Muscle of back (tissue), 11 donors: ENCODE data around the gene FRMD5. TPM values are rescaled to one million over a fixed set of nuclear protein-coding genes. Genes with fewer than 3 reads are reported as not detected.
"Not testable (repeated sequence)": the region's sequence is repeated elsewhere in the genome, so short reads cannot be mapped to it uniquely, and the experiment has no call there.

Experiments used
- DNase-seq, 3 donors: peaks; one replicate each; pipeline versions ENCODE4 v3.0.0 to v3.0.0-alpha.2; 2013
- polyA plus RNA-seq, 10 donors: library from polyadenylated mRNA; unstranded; fragments of 120-200 nt; gene quantifications; one replicate each; pipeline ENCODE4 v1.2.1, GENCODE V29; 2013; ENCODE audit not compliant: insufficient read length in 10 of 10

Gene FRMD5
- polyA plus RNA-seq, 10 donors: 0.15 to 0.75 (median 0.42) TPM

DNA sequence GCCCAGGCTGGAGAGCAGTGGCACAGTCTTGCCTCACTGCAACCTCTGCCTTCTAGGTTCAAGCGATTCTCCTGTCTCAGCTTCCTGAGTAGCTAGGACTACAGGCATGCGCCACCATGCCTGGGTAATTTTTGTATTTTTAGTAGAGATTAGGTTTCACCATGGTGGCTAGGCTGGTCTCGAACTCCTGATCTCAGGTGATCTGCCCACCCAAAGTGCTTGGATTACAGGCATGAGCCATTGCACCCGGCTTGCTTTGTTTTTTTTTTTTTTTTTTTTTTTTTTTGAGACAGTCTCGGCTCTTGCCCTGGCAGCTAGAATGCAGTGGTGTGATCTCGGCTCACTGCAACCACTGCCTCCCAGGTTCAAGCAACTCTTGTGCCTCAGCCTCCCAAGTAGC, 362.6 kb downstream of the FRMD5 start:
- not testable (repeated sequence) for DNase-seq

DNA sequence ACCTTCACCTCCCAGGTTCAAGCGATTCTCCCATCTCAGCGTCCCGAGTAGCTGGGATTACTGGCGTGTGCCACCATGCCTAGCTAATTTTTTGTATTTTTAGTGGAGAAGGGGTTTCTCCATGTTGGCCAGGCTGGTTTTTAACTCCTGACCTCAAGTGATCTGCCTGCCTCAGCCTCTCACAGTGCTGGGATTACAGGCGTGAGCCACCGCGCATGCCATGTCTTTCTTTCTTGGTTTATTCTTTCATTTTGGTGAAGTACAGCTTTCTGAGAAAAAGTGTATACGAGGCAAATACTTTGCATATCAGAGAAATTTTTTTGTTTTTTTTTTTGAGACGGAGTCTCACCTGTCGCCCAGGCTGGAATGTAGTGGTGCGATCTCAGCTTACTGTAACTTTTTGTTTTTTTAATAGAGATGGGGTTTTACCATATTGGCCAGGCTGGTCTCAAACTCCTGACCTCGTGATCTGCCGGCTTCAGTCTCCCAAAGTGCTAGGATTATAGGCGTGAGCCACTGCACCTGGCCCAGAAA, 363.5 kb downstream of the FRMD5 start:
- DNase-seq: not testable (repeated sequence)

DNA sequence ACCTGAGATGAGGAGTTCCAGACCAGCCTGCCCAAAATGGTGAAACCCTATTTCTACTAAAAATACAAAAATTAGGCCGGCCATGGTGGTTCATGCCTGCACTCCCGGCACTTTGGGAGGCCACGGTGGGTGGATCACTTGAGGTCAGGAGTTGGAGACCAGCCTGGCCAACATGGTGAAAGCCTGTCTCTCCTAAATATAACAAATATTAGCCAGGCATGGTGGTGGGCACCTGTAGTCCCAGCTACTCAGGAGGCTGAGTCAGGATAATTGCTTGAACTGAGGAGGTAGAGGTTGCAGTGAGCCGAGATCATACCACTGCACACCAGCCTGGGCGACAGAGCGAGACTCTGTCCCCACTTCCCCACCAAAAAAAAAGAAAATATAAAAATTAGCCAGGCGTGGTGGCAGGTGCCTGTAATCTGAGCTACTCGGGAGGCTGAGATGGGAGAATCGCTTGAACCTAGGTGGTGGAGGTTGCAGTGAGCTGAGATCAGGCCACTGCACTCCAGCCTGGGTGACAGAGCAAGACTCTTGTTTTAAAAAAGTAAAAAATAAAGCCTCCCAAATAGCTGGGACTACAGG, 364.3 kb downstream of the FRMD5 start:
- DNase-seq: not testable (repeated sequence)

DNA sequence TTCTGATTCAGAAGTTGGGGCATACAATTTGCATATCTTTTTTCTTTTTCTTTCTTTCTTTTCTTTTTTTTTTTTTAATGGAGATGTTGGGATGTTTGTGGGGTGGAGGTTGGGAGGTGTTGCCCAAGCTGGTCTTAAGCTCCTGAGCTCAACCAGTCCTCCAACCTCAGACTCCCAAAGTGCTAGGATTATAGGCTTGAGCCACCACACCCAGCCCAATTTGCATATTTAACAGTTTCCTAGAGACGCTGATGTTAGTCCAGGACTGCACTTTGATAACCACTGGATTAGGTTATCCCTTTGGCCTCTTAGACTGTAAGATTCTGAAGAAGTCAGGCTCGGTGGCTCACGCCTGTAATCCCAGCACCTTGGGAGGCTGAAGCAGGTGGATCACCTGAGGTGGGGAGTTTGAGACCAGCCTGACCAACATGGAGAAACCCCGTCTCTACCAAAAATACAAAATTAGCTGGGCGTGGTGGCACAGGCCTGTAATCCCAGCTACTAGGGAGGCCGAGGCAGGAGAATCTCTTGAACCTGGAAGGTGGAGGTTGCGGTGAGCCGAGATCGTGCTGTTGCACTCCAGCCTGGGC, 365.0 kb downstream of the FRMD5 start:
- DNase-seq: not testable (repeated sequence)

DNA sequence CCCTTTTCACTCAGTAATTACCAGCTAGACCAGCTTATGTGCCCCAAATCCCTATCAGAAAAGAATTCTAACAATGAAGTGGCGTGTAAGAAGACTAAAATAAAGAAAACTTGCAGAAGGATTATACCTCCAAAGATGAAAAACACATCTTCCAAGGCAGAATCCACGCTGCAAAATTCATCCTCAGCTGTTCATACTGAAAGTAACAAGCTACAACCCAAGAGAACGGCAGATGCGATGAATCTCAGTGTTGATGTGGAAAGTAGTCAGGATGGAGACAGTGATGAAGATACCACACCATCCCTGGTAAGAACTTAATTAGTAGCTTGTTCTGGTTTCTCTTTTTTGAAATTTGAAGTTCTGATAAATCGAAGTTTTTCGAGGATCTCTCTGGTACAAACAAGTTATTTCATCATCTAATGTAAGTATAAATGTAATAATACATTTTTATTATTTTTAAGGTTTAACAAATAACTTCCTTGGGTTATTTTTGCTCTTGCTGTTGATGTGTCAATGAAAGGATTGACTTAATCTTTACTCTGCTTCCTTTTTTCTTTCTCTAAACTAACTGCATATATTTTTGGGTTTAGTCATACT, 366.9 kb downstream of the FRMD5 start:
- DNase-seq: peak in 2 of 3 donors; percentile 16 to 42

DNA sequence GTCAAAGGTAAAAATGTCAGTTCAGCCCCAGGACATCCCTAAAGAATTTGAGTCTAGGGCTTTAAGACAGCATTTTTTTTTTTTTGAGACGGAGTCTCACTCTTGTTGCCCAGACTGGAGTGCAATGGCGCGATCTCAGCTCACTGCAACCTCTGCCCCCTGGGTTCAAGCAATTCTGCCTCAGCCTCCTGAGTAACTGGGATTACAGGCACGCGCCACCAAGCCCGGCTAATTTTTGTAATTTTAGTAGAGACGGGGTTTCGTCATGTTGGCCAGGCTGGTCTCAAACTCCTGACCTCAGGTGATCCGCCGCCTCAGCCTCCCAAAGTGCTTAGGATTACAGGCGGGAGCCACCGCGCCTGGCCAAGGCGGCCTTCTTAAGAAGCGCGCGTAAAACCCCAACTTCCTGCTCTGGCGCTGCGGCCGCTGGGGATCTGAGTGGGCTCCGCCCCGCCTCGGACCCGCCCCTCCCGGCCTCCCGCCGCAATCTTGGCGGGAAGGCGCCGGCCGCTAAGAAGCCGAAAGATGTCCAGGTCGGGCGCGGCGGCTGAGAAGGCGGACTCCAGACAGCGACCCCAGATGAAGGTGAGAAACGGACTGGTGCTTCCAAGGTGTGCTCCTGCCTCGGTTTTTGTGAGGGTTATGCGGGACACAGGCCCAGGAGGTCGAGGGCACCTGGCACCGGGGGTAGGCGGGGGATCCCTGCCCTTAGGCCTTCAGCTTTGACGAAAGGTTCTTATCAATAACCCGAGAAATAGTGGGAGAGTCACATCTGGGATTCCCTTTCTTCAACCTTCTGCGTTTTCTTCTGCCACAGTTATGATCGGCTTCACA, 368.3 kb downstream of the FRMD5 start, which contains the start of gene WDR76:
Gene WDR76 (plus strand): TSS at position 495 of the 834 bp plus-strand sequence. CDS start 31 bp downstream, at position 526.
- DNase-seq: peak; percentile 78 to 92 (median 87)

DNA sequence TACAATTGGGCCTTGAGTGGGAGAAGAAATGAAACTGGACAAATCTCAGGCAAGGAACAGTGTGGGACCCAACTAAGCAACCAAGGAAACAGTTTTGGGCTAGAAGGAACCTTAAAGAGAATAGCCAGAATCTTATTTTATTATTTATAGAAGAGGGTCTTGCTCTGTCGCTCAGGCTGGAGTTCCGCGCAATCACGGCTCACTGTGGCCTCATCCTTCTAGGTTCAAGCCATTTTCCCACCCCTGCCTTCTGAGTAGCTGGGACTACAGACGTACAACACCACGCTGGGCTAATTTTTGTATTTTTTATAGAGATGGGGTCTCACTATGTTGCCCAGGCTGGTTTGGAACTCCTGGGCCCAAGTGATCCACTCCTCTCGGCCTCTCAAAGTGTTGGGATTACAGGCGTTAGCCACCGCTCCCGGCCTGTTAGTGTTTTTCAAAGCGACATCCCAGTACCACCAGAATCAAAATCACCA, 369.0 kb downstream of the FRMD5 start:
- DNase-seq: no peak

DNA sequence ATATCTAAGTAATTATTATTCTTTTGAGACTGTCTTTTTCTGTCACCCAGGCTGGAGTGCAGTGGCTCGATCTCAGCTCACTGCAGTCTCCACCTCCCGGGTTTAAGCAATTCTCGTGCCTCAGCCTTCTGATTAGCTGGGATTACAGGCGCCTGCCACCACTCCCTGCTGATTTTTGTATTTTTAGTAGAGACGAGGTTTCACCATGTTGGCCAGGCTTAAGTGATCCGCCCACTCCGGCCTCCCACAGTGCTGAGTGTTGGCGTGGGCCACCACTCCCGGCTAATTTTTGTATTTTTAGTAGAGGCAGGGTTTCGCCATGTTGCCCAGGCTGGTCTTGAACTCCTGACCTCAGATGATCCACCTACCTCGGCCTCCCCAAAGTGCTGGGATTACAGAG, 369.8 kb downstream of the FRMD5 start:
- DNase-seq: not testable (repeated sequence)

DNA sequence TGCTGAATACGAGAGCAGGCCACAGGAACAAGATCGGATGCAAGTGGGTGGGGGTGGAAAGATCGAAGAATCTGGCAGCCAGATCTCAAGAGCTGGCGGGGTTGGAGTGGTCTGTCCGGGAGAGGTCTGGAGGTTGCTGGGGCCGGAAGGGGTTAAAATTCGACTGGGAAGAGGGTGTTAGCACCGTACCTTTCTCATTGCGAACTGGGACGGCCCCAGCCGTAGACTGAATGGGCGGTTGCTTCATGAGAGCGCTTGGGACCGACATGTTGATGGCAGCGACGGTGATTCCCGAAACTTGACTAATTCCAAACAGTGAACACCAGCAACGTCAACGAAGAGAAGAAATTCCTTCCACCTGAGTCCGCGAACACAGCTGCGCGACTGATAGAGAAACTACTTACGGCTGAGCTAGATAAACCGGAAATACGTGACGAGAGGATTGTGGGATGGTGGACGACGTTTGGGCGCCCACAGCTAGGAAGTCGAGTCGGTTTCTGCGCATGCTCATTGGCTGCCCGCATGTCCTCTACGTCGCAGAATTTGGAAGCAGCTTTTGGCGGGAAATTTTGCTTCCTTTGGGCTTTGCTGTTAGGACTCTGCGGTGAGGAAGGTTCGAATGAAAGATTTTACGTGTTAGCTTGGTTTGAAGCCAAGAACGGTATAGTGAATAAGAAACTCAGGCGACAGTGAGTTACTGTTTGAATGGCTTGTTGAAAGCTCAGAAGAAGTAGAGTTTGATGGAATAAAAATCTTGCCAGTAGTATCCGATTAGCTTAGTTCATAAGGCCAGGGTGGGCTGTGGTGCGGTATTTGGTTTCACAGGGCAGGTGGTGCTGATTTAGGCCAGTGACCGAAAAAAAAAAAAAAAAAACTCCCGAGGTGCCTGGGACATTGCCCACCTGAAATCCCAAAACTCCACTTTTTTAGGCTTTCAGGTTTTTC, 370.5 kb downstream of the FRMD5 start, which contains the start of gene MFAP1:
Gene MFAP1 (minus strand): TSS at position 389 of the 945 bp plus-strand sequence. CDS start 121 bp downstream, at position 268.
- peak; percentile 97 to 98 (median 97) for DNase-seq

DNA sequence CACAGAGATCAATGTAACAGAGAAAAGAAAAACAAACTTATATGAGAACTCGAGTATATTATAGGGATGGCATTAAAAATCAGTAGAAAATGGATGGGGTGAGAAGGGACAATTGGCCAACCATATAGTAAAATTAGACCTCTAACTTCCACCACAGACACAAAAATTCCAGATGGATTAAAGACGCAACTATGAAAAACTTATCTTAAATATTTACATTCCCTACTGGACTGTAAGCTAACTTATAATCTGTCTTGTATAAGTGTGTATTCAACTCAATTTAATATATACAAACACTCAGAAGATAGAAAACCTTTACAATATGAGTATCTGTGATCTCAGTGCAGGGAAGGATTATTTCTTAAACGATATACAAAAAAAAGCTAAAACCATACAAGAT, 373.6 kb downstream of the FRMD5 start:
- no peak for DNase-seq

Other genes starting within 250 kb of the FRMD5 start
- 10 to 100 TPM; 79.2 to 92.2 (median 86.6) TPM for gene GOLM2, start 93.4 kb upstream of the FRMD5 start, polyA plus RNA-seq
- 10 to 100 TPM; 33.9 to 46.6 (median 41.6) TPM for gene CTDSPL2, start 232.4 kb upstream of the FRMD5 start, polyA plus RNA-seq